LNCaP clone FGC (cell line): ENCODE measurements around the gene PIBF1.
A peak's percentile ranks its signal among the peaks of the same experiment; 100 is the strongest.

ENCODE experiments used
- DNase-seq: peaks from one replicate; pipeline ENCODE4 v3.0.0-alpha.2; 2011; ENCODE audit warnings: low read depth
- H3K4me3 ChIP-seq: 2 replicates; pipeline ENCODE4 v1.5.1; 2011; ENCODE audit warnings: mild to moderate bottlenecking, low read depth, low read length, control low read depth
- CTCF ChIP-seq: IDR thresholded peaks from 2 replicates; pipeline ENCODE4 v1.5.1; 2012; ENCODE audit warnings: mild to moderate bottlenecking; ENCODE audit not compliant: control insufficient read depth, insufficient read depth; ENCODE audit errors: extremely low read depth

Gene PIBF1, protein sequence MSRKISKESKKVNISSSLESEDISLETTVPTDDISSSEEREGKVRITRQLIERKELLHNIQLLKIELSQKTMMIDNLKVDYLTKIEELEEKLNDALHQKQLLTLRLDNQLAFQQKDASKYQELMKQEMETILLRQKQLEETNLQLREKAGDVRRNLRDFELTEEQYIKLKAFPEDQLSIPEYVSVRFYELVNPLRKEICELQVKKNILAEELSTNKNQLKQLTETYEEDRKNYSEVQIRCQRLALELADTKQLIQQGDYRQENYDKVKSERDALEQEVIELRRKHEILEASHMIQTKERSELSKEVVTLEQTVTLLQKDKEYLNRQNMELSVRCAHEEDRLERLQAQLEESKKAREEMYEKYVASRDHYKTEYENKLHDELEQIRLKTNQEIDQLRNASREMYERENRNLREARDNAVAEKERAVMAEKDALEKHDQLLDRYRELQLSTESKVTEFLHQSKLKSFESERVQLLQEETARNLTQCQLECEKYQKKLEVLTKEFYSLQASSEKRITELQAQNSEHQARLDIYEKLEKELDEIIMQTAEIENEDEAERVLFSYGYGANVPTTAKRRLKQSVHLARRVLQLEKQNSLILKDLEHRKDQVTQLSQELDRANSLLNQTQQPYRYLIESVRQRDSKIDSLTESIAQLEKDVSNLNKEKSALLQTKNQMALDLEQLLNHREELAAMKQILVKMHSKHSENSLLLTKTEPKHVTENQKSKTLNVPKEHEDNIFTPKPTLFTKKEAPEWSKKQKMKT

GRCh38 chr13:72781451-72782439, at the start of gene PIBF1, which contains the start of gene DIS3:
TSS of gene PIBF1 (plus strand) at chr13:72782133. CDS start at chr13:72783470, 1,337 bp downstream.
TSS of gene DIS3 (minus strand) at chr13:72781900. CDS start at chr13:72781832, 68 bp downstream.
- no peak for TF ChIP-seq CTCF

DNA sequence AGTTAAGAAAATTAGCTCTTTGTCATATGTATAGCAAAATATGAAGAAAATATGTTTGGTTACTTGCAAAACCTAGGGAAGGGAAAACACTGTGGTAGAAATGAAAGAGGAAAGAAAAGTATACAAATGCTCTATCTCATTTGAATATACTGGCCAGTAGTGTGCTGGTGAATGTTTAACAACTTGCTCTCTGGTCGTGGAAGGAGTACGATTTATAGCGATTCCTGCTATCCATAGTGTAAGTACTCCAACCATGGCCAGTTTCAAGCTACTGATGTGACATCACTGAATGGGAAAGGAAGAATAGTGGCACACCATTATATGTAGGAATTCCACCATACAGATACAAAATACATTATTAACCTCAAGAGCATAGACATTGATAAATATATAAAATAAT, 44.9 kb upstream of the PIBF1 start:
- no peak for TF ChIP-seq CTCF
- DNase-seq = no peak

More at GRCh38 chr13:72781451-72782439, at the start of gene PIBF1, which contains the start of gene DIS3:
- H3K4me3 ChIP-seq = peak within 1 kb of the TSS; percentile 80
- peak; percentile 78 for DNase-seq

DNA sequence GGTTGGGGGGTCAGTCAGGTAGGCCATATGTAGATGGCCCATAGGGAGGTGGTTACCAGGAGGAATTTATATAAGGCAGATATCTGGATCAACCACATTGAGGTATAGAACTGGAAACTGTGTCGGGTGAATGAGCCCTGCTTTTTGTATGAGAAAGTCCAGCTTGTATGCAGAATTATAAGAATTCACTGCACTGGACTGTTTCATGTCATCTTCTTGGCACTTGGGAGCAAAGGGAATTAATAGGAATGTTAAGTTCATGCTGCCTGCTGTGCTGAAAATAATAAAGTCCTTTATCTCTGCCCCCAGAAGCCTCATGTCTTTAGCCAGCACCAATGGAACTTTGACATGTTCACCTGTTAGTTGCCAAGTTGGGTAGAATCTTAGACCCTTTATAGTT, 41.9 kb upstream of the PIBF1 start:
- no peak for TF ChIP-seq CTCF
- no peak for DNase-seq
- H3K4me3 ChIP-seq = no peak overlapping the region

More for the DNA sequence above, 44.9 kb upstream of the PIBF1 start:
- H3K4me3 ChIP-seq = no peak overlapping the region

- H3K4me3 ChIP-seq = no peak overlapping the region
- no peak for DNase-seq
- TF ChIP-seq CTCF = no peak
These were observed 36.7 kb upstream of the PIBF1 start for GRCh38 chr13:72745260-72745659.

GRCh38 chr13:72751220-72751619, 30.7 kb upstream of the PIBF1 start:
- no peak for DNase-seq
- TF ChIP-seq CTCF = no peak
- H3K4me3 ChIP-seq = no peak overlapping the region

DNA sequence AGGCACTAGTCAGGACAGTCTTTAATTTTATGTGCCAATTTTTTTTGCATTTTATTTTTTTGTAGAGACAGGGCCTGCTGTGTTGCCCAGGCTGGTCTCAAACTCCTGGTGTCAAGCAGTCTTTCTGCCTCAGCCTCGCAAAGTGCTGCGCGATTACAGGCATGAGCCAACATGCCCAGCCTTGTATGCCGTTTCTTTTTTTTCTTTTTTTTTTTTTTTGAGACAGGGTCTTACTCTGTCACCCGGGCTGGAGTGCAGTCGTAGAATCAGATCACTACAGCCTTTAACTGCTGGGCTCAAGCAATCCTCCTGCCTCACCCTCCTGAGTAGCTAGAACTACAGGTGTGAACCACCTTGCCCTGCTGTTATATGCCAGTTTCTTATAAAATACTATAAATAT, 27.8 kb upstream of the PIBF1 start:
- no peak for DNase-seq
- H3K4me3 ChIP-seq = no peak overlapping the region
- no peak for TF ChIP-seq CTCF
